Measurements from ENCODE around the gene ENPP4.
"Not testable (repeated sequence)": the region's sequence is repeated elsewhere in the genome, so short reads cannot be mapped to it uniquely, and the experiment has no call there.

The ENPP4 gene

GRCh38 chr6:46130666-46131065 is 877 bp downstream of the ENPP4 start:
- no peak for DNase-seq (ENCODE audit: low read depth, low spot score)

GRCh38 chr6:46131291-46131690 is 1.5 kb downstream of the ENPP4 start:
- DNase-seq (ENCODE audit: low read depth, low spot score), result not testable (repeated sequence)

- DNase-seq (ENCODE audit: low read depth, low spot score), result no peak
Measured at GRCh38 chr6:46134216-46134615, 4.4 kb downstream of the ENPP4 start.

DNA sequence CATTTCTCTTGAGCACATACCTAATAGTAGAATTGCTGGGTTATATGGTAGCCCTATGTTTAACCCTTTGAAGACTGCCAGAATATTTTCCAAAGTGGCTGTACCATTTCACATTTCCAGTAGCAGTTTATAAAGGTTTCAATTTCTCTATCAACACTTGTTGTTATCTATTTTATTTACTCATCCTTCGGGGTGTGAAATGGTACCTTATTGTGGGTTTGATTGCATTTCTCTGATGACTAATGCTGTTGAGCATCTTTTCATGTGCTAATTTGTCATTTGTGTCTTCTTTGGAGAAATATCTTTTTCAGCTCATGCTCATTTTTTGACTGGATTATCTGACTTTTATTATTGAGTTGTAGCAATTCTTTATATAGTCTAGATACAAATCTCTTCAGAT is 5.4 kb downstream of the ENPP4 start:
- DNase-seq (ENCODE audit: low read depth, low spot score), result no peak

DNA sequence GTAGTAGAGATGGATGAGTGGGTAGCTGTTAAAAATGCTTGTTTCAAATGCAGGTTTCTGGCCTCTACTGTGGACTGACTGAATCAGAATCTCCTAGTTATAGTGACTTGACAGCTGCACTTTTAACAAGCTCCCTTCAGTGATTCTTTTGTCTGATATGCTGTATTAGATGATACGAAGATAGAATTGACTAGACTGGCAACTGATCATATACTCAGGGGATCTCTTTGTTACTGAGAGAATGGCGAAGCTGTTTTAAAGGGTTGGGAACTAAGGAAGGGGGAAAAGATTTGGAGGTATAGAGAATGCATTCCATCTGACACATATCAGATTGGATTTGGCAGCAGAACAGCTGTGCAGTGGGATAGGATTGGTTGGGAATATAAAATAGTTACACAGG is 7.0 kb downstream of the ENPP4 start:
- no peak for DNase-seq (ENCODE audit: low read depth, low spot score)

- no peak for DNase-seq (ENCODE audit: low read depth, low spot score)
Measured at GRCh38 chr6:46137387-46137786, 7.6 kb downstream of the ENPP4 start.

DNA sequence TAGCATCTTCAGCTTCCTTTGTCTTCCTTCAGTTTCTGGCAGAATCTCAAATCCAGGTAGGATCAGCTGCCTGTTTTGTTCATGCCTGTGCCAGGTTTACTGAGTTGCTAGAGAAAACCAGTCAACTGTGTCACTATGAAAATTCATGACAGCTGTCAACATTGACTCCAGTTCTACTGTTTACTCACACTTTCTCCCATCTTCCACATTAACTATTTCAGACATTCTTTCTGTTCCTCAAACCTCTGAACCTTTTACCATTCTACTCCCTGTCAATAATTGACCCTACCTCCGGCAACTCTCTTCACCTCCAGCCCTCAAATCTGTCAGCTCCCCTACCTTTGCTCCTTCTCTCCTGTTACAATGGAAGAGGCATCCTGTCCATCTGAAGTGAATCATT is 8.5 kb downstream of the ENPP4 start:
- DNase-seq (ENCODE audit: low read depth, low spot score), result no peak

DNA sequence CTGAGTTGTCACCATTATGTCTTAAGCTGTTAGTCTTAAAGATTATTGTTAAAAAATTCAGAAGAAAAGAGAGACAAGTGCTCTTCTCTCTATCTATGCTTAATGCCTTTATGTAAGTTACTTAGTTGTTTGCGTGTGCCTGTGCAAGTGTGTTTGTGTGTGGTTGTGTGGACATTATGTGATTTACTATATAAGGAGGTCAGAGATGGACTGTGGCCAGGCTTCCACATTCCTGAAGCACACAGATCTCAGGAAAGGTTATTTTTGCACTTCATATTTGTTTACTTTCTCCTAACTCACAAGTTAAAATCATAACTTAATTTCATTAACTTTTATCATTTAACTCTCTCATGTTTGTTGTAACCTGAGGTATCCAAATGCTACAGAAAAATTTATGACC is 14.5 kb downstream of the ENPP4 start:
- no peak for DNase-seq (ENCODE audit: low read depth, low spot score)

DNA sequence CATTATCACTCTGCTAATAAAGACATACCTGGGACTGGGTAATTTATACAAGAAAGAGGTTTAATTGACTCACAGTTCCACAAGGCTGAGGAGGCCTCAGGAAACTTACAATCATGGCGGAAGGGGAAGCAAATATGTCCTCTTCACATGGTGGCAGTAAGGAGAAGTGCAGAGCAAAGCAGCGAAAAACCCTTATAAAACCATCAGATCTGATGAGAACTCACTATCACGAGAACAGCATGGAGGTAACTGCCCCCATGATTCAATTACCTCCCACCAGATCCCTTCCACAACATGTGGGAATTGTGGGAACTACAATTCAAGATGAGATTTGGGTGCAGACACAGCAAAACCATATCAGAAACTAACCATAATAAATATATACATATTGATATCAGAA is 19.3 kb downstream of the ENPP4 start:
- not testable (repeated sequence) for DNase-seq (ENCODE audit: low read depth, low spot score)

DNA sequence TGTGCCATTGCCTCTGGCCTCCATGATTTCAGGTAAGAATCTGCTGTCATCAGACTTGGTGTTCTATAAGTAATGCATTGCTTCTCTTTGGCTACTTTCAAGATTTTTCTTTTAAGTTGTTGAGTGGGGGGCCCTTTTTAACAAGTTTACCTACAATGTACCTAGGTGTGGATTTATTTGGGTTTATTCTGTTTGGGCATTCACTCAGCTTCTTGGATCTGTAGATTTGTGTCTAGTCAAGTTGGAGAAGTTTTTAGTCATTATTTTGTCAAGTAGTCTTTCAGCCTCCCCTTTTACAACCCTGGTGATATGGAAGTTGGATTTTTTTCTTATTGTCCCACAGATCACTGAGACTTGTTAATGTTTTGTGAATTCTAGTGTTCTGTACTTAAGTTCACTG is 26.9 kb downstream of the ENPP4 start:
- no peak for DNase-seq (ENCODE audit: low read depth, low spot score)

DNA sequence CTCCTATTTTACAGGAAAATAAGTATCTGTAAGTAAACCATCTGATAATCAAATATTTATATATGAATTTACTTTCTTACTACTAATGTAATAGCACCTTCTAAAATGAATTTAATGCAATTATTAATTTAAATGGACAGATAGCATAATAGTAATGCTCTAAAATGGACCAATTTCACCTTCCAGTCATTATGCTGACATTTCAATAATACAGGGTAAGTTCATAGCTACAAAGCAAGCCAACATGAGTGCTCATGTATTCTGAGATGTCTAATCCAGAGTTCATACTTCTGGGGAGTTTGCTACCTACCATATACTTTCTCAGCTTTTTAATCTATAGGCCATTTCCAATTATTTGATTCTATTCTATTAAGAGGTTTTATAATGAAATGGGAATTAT is 29.4 kb downstream of the ENPP4 start:
- no peak for DNase-seq (ENCODE audit: low read depth, low spot score)

DNA sequence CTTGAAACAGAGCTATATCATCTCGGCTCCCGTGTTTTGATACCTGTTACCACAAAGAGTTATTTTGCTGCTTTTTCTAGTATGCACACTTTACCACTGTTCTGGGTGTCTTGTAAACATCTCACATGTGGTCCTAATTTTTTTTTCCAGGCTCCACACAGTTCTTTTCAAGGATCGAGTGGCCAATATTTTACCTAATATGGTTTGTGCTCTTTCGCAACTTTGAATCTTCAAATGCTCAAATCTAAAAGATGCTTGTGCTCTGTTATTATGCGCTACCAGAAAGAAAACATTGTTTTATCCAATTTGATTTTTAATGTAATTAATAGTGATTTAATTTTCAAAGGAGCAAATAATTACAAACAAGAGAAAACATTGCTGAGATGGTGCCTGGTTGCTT is 30.3 kb downstream of the ENPP4 start:
- DNase-seq (ENCODE audit: low read depth, low spot score), result no peak

GRCh38 chr6:46170357-46171289 is 40.8 kb downstream of the ENPP4 start, which contains the start of gene ENPP5:
Gene ENPP5, minus strand, starts transcription at chr6:46170980. Its CDS starts 2,718 bp downstream, at chr6:46168262.
- DNase-seq (ENCODE audit: low read depth, low spot score), result peak; percentile 93

DNA sequence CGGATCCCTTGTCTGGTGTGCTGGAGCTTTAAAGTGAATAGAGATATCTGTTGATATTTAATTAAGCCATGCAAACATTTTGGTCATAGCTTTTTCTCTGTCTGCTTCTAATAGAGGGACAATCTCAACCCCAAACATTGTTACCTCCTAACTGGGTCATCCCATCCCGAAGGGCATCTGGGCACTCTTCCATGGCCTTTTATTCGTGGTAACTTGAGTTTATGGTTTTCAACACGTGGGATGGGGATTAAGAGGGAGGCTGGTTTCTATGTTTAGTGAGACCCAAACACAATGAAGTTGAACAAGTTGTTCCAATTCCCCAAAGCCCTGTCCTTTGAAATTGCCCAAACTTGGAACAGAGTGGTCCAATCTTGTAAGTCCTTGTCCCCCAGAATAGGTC is 42.4 kb downstream of the ENPP4 start:
- DNase-seq (ENCODE audit: low read depth, low spot score), result no peak

- DNase-seq (ENCODE audit: low read depth, low spot score), result no peak
Measured at GRCh38 chr6:46174904-46175303, 45.1 kb downstream of the ENPP4 start.

GRCh38 chr6:46175446-46175845 is 45.7 kb downstream of the ENPP4 start:
- DNase-seq (ENCODE audit: low read depth, low spot score), result no peak

DNA sequence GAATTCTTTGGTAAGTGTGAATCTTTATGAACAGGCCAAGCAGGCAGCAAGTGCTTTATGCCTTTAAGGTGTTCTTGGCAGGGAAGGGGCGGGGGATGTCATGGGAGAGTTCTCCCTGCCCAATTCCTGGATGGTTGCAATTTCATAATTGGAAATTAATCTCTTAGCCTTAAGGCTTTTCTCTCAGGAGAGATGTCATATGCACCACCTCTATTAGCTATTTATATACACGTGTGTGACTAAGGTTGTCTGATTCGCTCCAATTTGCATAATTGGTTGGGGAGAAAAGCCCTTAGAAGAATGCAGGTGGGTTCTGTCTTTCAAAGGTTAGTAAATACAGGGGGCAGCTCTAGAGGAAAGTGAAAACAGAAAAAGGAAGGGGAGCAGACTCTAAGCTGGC is 46.2 kb downstream of the ENPP4 start:
- no peak for DNase-seq (ENCODE audit: low read depth, low spot score)

- no peak for DNase-seq (ENCODE audit: low read depth, low spot score)
Measured at GRCh38 chr6:46184114-46184513, 54.3 kb downstream of the ENPP4 start.

DNA sequence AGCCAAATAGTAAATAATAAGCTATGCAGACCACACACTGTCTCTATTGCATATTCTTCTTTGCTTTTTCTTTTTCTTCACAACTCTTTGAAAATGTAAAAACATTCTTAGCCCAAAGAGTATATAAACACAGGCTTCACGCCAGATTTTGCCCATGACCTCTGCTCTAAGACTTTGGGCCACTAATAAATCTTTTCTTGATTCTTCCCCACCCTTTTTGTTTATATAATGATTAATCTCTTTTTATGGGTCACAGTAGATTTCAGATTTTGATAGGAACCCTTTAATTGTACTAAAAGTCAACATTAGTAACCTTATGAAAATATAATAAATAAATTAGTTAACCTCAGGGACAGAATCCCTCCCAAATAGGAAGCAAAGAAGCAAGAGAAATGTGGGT is 56.8 kb downstream of the ENPP4 start:
- no peak for DNase-seq (ENCODE audit: low read depth, low spot score)

GRCh38 chr6:46189726-46190125 is 59.9 kb downstream of the ENPP4 start:
- no peak for DNase-seq (ENCODE audit: low read depth, low spot score)

GRCh38 chr6:46190889-46191288 is 61.1 kb downstream of the ENPP4 start:
- no peak for DNase-seq (ENCODE audit: low read depth, low spot score)

- no peak for DNase-seq (ENCODE audit: low read depth, low spot score)
Measured at GRCh38 chr6:46191961-46192360, 62.2 kb downstream of the ENPP4 start.
